Left lung (tissue), 10 donors: ENCODE measurements around the gene FAM241B. TPM values are rescaled to one million over a fixed set of nuclear protein-coding genes. Genes with fewer than 3 reads are reported as not detected.

ENCODE experiments used
- ATAC-seq: fragments of 200-7000 bp; cut with Tn5 transposase; one replicate; pipeline ENCODE4 v1.9.1; 2020; ENCODE audit warnings: moderate library complexity
- DNase-seq, 4 donors: peaks; one replicate each; pipeline ENCODE4 v3.0.0-alpha.2; 2013 to 2020
- H3K27ac ChIP-seq, 2 donors: fragments of 200-600 bp; sonication (generic) in 1 of 2; one replicate each; pipeline versions ENCODE4 v1.5.0 to v1.8.0; 2020 to 2021
- H3K27me3 ChIP-seq, 2 donors: fragments of 200-600 bp; sonication (generic) in 1 of 2; one replicate each; pipeline versions ENCODE4 v1.5.0 to v1.8.0; 2020 to 2021
- H3K36me3 ChIP-seq, 2 donors: fragments of 200-600 bp; sonication (generic) in 1 of 2; one replicate each; pipeline versions ENCODE4 v1.5.0 to v1.8.0; 2020 to 2021
- H3K4me1 ChIP-seq, 2 donors: fragments of 200-600 bp; one replicate each; pipeline ENCODE4 v1.8.0; 2021
- H3K4me3 ChIP-seq, 2 donors: fragments of 200-600 bp; sonication (generic) in 1 of 2; one replicate each; pipeline versions ENCODE4 v1.5.0 to v1.8.0; 2020 to 2021; ENCODE audit warnings: mild to moderate bottlenecking in 1 of 2
- H3K9me3 ChIP-seq, 2 donors: fragments of 200-600 bp; sonication (generic) in 1 of 2; one replicate each; pipeline versions ENCODE4 v1.5.0 to v1.8.0; 2020 to 2021
- intact Hi-C, 2 donors: fragments of 100-400 bp; cut with DNase I; formaldehyde crosslinking; loops; one replicate each; pipeline versions ENCODE4 v1.11.2 to v1.14.2; 2022
- polyA plus RNA-seq, 6 donors: library from polyadenylated mRNA; unstranded; fragments of 120-200 nt; gene quantifications; one replicate each; pipeline ENCODE4 v1.2.1, GENCODE V29; 2013; ENCODE audit not compliant: insufficient read length in 6 of 6
- total RNA-seq, 2 donors: library from RNA; stranded (reverse); fragmentation: NEBNext Ultra II Directional; extraction: Animal tissue kit (Norgen Biotek cat#: 25700); gene quantifications; one replicate each; pipeline ENCODE4 v1.2.1, GENCODE V29; 2021
- TF ChIP-seq, protein P1 (sequence below), 2 donors: fragments of 200-600 bp; sonication (generic) in 1 of 2; IDR thresholded peaks; one replicate each; pipeline versions ENCODE4 v1.5.0 to v1.8.0; 2021; ENCODE audit warnings: antibody characterized with exemption in 2 of 2
- donor health status: DM: no; HTN: yes; CAD: no.
- donor health status: DM: no; HTN: no; CAD: no.

FAM241B gene
- total and polyA plus RNA-seq, 8 donors = 6.1 to 9.6 (median 7.3) TPM

DNA sequence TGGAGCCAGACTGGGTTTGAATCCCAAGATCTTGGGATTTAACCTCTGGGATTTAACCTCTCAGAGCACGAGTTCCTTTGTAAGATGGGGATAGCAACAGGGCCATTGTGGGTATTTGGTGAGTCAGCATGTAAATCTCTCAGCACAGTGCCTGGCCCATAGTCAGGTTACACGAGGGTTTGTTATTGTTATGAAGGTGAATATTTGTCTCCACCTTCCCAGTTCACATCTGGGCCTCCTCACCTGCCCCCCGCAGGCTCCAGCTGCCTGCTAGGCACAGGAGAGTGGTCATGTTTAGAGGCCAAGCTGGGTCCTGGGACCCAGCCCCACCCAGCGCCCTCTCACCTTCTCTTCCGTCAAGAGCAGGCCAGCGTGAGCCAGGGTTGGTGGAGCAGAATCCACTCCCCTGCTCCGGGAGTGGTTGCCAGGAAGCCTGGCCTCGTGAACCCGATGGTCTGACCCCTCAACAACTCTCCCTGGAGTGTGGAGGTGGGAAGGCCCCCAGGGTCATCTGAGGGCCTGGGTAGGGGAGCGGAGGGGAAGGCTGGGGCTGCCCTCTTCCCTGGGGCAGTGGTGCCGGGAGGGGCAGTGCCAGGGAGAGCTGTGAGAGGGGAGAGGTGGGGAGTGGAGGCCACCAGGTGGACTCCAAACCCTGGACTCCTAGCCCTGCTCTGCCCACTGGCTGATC lies 26.0 kb downstream of the FAM241B start:
- H3K36me3 ChIP-seq = no peaks in the 10 kb centered on the region
- no peaks in the 10 kb centered on the region for H3K4me1 ChIP-seq
- no peak for DNase-seq
- TF ChIP-seq, protein P1, sequence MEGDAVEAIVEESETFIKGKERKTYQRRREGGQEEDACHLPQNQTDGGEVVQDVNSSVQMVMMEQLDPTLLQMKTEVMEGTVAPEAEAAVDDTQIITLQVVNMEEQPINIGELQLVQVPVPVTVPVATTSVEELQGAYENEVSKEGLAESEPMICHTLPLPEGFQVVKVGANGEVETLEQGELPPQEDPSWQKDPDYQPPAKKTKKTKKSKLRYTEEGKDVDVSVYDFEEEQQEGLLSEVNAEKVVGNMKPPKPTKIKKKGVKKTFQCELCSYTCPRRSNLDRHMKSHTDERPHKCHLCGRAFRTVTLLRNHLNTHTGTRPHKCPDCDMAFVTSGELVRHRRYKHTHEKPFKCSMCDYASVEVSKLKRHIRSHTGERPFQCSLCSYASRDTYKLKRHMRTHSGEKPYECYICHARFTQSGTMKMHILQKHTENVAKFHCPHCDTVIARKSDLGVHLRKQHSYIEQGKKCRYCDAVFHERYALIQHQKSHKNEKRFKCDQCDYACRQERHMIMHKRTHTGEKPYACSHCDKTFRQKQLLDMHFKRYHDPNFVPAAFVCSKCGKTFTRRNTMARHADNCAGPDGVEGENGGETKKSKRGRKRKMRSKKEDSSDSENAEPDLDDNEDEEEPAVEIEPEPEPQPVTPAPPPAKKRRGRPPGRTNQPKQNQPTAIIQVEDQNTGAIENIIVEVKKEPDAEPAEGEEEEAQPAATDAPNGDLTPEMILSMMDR (IDR thresholded peaks at IDR 0.05) = no peak
- ATAC-seq = no peak
- no peak overlapping the region for H3K4me3 ChIP-seq
- H3K27me3 ChIP-seq = peaks cover 0 to 41% of the 10 kb centered on the region in 2 donors
- no peaks in the 10 kb centered on the region for H3K9me3 ChIP-seq
- intact Hi-C loops = loop anchor here in 1 of 2 donors (10.0 kb wide), 1 partner anchor 149 kb away; the partner anchor contains the start of gene COL13A1
- H3K27ac ChIP-seq = no peak overlapping the region

DNA sequence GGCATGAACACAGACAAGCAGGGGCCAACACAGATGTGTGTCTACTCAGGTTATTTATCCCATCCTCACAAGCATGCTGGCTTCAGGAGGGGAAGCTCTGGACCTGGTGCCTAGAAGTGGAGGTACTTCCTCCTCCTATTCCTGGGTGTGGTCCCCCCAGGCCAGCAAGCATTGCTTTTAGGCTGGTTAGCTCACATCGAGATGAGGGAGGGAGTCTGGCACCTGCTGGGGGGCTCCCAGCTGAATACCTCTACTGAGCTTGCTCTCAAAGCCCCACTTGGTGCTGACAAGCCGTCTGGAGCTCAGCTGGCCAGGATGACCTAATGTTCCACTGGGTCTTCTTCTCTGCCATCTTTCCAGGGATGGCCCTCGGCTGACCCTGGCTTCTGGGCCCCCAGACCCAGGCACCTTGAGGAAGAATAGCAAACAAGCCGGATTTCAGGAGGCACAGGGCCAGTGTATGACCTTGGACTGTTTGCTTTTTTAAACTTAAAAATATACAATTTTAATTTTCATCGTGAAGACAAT lies 26.8 kb downstream of the FAM241B start:
- no peak for DNase-seq
- TF ChIP-seq, protein P1 (IDR thresholded peaks at IDR 0.05) = no peak
- ATAC-seq = no peak
- no peak overlapping the region for H3K27ac ChIP-seq
- intact Hi-C loops = loop anchor here in 1 of 2 donors (10.0 kb wide), 1 partner anchor 148 kb away; the partner anchor contains the start of gene COL13A1
- no peaks in the 10 kb centered on the region for H3K9me3 ChIP-seq
- no peak overlapping the region for H3K4me3 ChIP-seq
- H3K36me3 ChIP-seq = no peaks in the 10 kb centered on the region
- no peaks in the 10 kb centered on the region for H3K4me1 ChIP-seq
- peaks cover 0 to 41% of the 10 kb centered on the region in 2 donors for H3K27me3 ChIP-seq

DNA sequence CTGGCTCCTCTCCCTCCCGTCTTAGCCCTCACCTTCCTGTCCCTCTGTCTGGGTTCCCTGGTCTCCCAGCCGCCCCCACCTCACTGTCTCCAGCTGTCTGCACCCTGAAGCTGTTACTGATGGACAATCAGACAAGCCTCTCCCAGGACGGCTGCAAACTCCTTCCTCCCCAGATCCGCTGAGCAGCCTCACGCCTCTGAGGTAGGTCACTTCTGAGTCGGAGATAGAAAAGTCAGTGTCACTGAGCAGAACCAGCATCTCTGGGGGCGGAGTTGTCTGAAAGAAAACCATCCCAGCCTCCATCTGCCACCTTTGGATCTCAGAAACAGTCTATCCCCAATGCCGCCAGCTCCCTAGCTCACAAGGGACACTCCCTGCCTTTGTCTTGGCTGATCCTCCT lies 27.4 kb downstream of the FAM241B start:
- H3K27me3 ChIP-seq = peaks cover 0 to 41% of the 10 kb centered on the region in 2 donors
- no peak for DNase-seq
- no peaks in the 10 kb centered on the region for H3K4me1 ChIP-seq
- no peaks in the 10 kb centered on the region for H3K9me3 ChIP-seq
- H3K4me3 ChIP-seq = no peak overlapping the region
- ATAC-seq = no peak
- no peak overlapping the region for H3K27ac ChIP-seq
- no peaks in the 10 kb centered on the region for H3K36me3 ChIP-seq
- intact Hi-C loops = loop anchor here in 1 of 2 donors (10.0 kb wide), 1 partner anchor 147 kb away; the partner anchor contains the start of gene COL13A1
- TF ChIP-seq, protein P1 (IDR thresholded peaks at IDR 0.05) = no peak

DNA sequence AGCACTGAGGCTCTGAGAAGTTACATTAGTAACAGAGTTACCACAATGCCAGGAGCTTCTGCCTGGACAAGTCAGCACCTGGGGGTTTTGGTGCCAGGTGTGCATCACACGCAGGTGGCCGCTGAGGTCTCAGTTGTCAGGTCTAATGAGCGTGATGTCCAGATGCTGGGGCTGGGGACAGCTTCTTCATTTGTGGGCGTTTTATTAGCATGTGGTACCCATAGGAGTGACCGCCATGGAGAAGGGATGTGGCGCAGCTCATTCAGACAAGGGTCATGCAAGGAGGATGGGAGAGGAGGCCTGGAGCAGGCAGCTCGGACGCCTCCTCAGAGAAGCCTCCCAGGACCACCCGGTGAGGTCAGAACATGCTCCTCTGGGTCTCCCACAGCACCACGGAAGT lies 27.8 kb downstream of the FAM241B start:
- no peaks in the 10 kb centered on the region for H3K36me3 ChIP-seq
- TF ChIP-seq, protein P1 (IDR thresholded peaks at IDR 0.05) = no peak
- intact Hi-C loops = loop anchor here in 1 of 2 donors (10.0 kb wide), 1 partner anchor 147 kb away; the partner anchor contains the start of gene COL13A1
- no peak for ATAC-seq
- H3K27me3 ChIP-seq = peaks cover 0 to 41% of the 10 kb centered on the region in 2 donors
- no peak overlapping the region for H3K4me3 ChIP-seq
- no peaks in the 10 kb centered on the region for H3K9me3 ChIP-seq
- no peaks in the 10 kb centered on the region for H3K4me1 ChIP-seq
- DNase-seq = no peak
- no peak overlapping the region for H3K27ac ChIP-seq
